Stimulated activated CD4-positive, alpha-beta T cell treated with anti-CD3 and anti-CD28 coated beads, Interleukin-1b, Interleukin-23, amount 100 ng/mL, for 1 hour (primary cell): ENCODE data around the gene CHAD.
"Not testable (repeated sequence)": the region's sequence is repeated elsewhere in the genome, so short reads cannot be mapped to it uniquely, and the experiment has no call there.

ENCODE experiments used
- DNase-seq, 2 donors: peaks; one replicate each; pipeline ENCODE4 v3.0.0-alpha.2; 2020; ENCODE audit warnings: low read depth in 2 of 2

CHAD gene

DNA sequence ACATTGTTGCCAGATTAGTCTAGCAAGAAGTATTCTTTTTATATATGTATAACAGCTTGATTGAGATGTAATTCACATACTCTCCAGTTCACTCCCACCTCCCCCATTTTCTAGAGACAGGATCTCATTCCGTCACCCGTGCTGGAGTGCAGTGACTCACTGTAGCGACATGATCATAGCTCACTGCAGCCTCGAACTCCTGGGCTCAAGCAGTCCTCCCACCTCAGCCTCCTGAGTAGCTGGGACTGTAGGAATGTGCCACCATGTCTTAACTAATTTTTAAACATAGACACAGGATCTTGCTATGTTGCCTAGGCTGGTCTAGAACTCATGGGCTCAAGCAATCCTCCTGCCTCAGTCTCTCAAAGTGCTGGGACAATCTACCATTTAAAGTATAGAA, 6.7 kb upstream of the CHAD start:
- DNase-seq, result no peak

DNA sequence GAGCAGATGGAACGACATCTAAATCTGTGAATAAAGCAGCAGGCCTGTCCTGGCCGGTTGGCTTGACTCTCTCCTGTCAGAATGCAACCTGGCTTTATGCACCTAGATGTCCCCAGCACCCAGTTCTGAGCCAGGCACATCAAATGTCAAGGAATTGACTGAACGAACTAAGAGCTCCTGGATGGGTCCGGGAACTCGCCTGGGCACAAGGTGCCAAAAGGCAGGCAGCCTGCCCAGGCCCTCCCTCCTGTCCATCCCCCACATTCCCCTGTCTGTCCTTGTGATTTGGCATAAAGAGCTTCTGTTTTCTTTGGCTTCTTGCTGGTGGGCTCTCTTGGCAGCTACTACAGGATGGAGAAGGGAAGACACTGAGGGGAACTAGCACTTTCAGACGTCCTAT, 5.8 kb upstream of the CHAD start:
- no peak for DNase-seq

DNA sequence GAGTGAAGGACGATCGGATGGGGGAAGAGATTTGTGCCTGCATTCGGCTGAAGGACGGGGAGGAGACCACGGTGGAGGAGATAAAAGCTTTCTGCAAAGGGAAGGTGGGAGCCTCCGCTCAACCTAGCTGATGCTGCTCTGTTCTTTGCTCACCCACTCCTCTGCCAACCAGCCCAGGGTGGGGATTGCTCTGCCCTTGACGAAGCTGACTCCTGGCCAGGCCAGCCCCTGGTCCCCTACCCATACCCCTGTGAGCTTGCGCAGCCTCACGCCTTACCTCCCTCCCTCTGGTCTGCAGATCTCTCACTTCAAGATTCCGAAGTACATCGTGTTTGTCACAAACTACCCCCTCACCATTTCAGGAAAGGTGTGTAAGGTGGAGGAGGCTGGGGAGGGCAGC, 5.2 kb upstream of the CHAD start:
- no peak for DNase-seq

DNA sequence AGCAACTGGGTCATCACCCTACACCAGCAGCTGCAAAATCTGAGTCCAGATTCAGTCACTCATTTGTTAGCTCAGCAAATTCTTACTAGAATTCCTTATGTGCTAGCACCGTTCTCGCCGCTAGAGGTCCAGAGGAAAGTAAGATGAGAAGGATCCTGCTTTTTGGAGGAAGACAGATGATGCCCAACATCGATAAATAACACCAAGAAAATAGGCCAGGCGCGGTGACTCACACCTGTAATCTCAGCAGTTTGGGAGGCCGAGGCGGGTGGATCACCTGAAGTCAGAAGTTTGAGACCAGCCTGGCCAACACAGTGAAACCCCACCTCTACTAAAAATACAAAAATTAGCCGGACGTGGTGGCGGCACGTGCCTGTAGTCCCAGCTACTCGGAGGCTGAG, 4.1 kb upstream of the CHAD start:
- DNase-seq, result not testable (repeated sequence)

DNA sequence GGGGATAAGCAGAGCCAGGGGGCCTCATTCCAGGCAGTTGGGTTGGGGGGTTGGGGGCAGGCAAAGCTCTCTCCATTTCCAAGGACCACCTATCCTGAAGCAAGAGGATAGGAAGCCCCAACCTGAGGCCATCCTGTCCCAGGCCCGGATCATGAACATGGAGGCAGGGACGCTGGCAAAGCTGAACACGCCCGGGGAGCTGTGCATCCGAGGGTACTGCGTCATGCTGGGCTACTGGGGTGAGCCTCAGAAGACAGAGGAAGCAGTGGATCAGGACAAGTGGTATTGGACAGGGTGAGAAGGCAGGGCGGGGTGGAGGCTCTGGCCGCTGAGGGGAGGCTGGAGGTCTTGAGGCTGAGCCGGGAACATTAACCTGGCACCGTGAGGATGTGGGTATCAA, 3.6 kb upstream of the CHAD start:
- DNase-seq, result no peak

DNA sequence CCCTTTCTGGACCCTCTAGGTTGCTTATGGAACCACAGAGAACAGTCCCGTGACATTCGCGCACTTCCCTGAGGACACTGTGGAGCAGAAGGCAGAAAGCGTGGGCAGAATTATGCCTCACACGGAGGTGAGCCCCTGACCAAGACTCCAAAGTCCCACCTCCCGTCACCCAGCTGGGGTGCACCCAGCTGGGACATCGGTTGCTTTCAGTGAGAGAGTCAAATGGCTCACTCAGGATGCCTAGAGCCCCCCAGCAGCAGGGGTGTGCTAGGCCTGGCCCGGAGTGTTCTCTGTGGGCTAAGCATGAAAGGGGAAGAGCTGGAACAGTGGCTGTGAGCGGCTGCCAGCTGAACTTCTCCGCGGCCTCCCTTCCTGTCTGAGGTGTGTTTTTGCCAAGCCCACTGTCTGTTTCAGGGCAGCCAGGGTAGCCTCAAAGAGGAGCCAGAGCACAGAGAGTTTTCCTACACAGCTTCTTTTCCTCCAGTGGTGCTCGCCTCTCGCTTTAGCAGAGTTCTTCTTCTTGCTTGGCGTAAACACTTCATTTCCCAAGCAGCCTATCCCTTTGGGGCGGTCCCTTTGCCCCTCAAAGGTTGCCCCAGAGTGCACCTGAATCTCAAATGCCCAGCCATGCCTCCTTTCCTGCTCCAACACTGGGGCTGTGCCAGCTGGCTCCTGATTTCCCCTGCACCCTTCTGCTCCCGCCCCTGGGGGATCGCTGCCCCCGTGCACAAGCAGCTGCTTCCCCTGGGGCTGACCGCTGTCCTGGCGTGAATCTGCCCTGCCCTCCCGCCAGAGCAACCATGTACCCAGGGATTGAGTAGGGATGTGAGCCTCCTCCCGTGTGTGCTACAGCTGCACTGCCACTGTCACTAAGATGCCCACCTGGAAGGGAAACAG, 2.6 kb upstream of the CHAD start:
- DNase-seq, result no peak

DNA sequence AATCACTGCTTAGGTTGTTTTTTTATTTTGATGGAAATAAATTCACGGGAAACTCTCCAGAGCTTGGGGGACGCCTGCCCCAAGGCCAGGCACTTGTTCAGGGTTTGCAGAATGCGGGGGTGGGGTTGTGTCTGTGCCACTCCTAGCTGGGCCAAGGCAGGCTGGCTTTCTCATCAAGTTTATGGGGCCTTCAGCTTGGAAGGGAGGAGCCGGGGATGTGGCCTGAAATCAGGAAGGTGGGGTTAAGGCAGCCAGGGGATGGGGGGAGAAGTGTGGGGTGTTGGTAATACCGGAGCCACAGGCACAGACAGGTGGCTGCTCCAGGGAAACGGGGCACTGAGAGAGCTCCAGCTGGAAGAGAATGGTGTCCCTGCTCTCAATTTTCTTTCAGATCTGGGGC, 1.7 kb upstream of the CHAD start:
- no peak for DNase-seq

DNA sequence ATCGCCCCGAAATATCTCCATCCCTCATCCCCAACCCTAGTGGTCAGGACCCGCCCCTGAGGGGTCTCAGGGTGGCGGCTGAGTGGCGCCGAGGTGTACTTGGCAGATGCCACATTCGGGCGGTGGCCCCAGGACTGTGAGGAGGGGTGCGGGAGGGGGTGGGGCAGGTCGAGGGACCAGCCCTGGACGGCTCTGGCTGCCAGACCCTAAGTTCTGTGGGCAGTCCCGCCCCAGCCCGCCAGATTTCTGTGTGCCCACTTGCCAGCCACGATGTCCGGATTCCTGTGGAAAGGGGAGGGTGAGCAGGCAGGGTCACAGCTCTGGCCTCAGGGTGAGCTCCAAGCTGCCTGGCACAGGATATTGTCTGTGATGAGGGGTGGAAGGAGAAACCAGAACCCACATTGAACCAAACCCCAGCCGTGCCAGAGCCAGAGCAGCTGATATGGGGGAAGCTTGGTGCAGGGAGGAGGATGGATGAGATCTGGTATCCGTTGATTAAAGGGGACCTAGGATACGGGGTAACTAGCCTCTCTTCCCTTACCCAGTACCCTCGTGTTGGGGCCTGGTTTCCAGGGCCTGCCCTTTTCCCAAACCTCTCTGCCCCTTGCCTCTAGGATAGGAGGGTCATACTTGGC, 1.1 kb upstream of the CHAD start:
- DNase-seq, result no peak

DNA sequence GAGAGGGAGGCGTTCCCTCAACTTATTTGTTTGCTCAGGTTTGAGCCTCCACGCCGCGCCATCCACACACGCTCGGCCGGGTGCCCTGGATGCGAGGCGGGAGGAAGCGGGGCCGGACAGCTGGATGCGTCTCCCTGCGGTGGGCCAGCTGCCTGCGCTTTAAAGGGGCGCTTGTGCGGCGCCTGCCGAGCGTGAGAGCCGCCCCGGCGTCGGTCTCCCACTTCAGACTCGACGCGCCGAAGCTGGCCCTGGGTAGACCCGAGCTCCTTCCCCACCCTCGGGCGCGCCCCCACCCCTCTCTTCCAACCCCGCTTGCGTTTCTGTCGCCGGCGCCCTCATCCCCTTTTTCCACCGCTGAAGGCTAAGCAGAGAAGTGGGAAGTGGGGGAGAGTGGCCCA, 527 bp upstream of the CHAD start:
- no peak for DNase-seq

DNA sequence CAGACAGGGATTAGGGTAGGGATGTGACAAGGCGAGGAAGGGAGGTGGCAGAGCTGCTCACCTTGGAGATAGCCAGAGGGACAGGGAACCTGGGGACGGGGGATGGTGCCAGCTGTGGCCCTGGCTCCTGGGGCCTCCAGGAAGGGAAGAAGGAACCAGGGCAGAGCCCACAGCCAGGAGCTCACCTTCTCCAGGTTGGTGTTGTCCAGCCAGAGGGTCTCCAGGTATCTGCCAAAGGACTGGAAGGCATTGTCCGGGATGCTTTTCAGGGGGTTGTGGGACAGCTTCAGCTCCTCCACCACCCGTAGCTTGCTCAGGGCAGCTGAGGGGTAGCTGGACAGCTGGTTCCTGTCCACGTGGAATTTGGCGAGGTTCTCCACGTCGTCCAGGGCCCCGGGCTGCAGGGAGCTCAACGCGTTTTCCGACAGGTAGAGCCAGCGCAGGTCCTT, 801 bp downstream of the CHAD start:
- no peak for DNase-seq

DNA sequence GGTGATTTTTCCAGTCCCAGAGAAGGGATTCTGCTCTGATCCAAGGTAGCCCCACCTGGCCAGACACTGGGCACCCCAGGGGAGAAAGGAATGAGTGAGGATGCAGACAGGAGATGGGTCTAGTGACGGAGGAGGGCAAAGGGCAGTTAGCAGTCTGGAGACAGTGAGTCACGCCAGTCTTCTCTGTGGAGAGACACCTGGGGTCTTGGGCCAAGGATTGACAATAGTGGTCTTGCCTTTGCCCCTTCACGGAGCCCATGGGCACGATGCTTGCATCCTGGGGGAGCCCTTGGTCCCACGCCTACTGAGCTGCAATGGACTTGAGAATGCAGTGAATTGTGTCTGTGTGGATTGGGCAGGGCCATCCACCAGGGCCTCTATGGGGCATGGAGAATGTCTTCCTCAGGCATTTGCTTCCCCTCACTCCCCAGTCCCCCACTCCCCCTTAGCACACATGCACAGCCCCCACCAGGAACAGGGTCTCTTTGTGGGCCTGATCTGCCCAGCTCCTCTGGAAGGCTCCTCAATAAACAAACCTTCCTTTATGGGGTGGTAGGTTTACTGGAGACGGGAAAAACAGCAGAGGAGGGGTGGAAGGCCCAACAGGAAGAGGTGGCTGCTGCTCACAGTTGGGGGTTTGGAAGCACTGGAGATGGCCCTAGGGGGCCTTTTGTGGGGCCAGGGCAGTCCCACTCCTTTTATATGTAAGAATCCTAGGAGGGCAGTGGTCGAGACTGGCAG, 1.4 kb downstream of the CHAD start:
- no peak for DNase-seq

DNA sequence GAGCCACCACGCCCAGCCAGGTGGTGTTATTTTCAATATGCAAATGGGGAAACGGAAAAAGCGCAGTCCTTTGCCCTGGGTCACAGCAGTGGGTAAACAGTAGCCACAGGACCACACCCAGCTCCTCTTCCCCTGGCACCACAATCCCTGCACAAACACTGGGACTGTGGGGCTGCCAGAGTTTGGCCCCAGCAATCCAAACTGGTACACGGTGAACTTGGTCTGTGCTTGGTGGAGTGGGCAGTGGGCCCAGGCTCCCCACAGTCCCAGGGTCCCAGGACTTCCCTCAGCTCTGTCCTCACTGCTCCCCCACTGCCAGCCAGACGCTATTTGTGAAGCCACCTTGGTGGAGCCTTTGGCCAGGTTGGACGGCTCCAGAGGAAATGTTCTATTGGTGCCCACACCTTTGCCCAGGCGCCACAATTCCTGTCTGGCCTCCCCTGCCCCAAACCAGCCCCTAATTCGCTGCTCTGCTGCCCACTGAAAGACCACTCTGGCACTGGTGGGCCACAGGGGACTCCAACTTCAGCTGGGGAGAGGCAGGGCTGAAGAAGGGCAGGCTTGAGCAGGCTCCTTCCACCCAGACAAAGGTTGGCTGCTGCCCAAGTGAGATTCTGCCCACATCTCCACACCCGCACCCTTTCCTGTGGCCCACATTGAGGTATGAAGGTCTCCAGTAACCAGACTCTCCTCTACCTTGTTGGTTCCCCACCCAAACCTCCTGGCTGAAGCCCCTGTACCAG, 2.1 kb downstream of the CHAD start:
- DNase-seq, result no peak

DNA sequence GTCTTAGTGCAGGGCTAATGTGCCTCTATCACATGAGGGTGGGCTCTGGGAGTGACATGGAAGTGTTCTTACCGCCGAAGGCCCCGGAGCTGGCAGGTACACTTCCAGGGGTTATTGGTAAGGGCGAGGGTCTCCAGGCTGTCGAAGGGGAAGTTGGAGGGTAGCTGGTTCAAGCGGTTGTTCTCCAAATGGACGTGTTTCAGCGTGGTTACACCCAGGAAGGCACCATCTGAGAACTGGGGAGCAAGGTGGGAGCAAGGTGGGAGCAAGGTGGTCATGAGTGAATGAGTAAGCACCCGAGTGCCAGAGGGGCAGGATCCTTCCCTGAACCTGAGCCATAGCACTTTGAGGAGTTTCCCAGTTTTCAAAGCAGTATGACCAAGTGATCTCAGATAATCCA, 3.0 kb downstream of the CHAD start:
- no peak for DNase-seq

DNA sequence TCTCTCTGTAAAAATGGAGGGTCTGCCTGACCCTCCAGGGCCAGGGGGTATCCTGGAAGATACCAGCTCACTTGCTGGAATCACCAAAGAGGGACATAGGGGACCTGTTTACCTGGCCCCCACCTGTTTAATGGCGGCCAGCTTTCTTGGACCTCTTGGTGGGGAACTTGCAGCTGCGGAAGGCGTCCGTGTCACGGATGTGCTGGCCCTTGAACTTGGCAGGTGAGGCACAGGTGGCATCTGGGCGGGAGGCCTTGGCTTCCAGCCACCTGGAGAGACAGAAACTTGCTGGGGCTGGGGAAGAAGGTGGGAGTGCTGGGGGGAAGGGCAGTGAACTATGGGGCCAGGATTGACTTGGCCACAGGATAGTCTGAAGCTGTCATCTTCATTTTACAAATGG, 3.5 kb downstream of the CHAD start:
- no peak for DNase-seq

DNA sequence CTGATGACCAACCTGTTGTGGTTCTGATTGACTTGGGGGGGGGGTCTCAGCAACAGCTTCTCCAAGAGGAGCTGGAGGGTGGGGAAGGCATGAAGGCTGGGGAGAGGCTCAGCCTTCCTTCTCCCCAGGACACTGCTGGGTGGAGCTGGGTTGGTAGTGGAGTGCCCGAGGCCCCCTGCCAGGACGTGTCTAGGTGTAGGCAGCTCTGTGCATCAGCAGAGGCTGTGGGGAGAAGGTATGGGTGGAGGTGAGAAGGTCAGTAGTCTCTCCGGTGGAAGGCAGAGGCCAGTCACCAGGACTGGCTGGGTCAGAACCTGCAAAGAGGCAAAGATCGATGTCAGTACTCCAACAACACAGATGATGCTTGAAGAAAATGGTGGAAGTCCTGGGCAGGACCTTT, 3.9 kb downstream of the CHAD start:
- no peak for DNase-seq

DNA sequence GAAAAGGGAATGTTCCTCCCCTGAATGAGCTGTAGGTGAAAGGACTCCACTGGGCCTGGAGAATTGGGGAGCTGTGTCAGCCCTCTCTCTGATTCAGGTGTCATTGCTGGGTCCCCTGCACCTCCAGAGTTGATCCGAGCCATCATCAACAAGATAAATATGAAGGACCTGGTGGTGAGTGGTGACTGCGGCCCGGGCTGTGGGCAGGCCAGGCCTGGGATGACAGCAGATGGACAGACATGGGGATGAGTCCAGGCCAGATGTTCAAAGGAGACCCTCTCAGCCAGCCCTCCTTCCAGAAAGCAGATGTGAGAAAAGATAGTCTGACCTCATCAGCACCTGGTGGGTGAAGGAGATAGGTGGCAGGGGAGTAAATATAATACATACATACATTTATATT, 4.6 kb downstream of the CHAD start:
- no peak for DNase-seq

DNA sequence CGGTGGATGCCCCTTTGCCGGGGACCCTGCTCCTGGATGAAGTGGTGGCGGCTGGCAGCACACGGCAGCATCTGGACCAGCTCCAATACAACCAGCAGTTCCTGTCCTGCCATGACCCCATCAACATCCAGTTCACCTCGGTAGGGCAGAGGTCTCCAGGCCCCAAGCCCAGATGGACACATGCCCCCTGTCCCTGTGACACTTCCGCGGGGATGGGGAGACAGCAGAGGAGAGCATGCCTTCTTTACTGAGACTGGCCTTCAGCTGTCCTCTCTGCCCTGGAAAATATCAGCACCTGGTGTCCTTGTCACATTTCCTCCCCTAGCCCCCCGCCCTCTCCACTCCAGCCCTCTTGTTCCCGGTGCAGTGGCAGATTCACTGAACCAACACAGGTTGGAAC, 6.2 kb downstream of the CHAD start:
- no peak for DNase-seq

DNA sequence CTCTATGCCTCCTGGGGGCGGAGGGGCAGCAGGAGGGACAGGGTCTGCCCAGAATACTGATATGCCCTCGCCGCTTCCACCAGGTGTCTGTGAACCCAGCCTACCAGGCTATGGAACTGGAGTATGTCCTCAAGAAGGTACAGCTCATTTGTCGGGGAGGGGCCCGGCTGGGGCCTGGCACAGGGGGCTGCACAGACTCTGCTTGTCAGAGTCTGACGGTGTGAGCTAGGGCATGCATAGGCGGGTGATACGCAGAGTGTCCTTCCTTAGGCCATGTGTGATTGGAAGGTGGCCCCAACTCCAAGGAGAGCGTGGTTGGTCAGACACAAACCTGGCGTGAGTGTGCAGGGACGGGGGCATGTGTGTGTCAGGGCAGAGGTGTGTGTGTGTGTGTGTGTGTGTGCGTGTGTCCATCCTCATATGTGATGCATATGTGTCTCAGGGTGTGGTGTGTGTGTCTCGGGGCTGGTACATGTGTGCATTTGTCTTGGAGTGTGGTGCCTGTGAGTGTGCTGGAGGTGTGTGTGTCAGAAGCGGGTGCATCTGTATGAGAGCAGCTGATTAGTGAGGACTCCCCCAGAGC, 7.0 kb downstream of the CHAD start:
- no peak for DNase-seq

DNA sequence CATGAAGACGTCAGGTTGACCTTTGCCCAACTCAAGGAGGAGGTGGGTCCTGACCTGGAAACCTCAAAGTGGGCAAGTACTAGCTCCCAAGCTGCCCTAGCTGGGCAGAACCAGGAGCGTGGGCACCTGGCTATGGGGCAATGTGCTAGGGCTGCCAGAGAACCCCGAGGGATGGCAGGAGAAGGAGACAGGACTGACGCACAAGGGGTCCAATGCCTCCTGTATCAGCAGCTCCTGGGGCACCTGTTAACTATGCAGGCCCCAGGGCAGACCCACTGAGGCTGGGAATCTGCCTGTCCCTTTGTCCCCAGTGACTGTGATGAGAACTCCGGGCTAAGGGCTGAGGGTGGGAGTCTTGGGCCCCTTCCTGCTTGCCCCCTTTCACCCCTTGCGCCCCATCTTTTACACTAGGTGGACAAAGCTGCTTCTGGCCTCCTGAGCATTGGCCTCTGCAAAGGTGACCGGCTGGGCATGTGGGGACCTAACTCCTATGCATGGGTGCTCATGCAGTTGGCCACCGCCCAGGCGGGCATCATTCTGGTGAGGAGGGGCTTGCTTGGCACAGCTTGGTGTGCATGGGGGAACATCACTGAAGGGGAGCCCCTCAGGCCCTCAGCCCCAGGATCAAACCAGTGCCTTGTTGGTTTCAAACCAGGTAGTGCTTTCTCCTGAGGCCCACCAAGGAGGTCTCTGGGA, 7.7 kb downstream of the CHAD start:
- DNase-seq, result no peak

DNA sequence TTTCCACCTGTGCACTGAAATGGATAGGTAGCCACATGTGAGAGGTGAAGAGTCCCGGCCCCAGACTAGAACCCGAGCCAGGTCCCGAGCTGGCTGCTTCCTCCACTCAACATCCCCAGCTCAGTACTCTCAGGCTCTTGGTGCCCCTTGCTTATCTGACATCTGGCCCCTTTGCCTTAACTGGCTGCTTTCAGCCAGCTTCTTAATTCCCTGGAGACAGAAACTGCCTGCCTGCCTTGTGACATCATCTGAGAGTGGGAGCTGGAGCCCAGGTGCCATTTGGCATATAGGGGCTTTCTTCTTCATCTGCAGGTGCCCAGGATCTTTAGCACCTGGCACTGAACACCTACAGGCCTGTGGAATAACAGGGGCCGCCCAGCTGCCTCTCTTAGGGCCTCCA, 8.9 kb downstream of the CHAD start:
- DNase-seq, result no peak
